ENCODE results near the gene SLMAP. TPM values are rescaled to one million over a fixed set of nuclear protein-coding genes. Genes with fewer than 3 reads are reported as not detected.
"Not testable (repeated sequence)": the region's sequence is repeated elsewhere in the genome, so short reads cannot be mapped to it uniquely, and the experiment has no call there.

The SLMAP gene
- polyA plus RNA-seq, 2 of the 4 experiments (the other 2 are of a cell fraction) = 15.2 to 33.1 TPM

DNA sequence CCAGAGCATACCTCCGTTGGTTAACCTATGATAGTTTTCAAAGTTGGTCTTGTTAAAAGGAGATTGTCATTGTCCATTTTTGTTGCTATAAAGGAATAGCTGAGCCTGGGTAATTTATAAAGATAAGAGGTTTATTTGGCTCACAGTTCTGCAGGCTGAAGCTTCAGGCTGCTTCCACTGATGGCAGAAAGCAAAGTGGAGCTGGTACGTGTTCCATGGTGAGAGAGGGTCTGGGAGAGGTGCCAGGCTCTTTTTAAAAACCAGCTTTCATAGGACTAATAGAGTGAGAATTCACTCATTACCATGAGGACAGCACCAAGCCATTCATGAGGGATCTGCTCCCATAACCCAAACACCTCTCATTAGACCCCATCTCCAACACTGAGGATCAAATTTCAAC lies 107.3 kb downstream of the SLMAP start:
- FAIRE-seq = no peak
- WGBS (ENCODE audit: missing lambda C conversion rate) = 89% methylated on average over 2 of the region's 2 CpGs
- no peak overlapping the region for H3K4me2 ChIP-seq
- no peaks in the 10 kb centered on the region for H3K9me3 ChIP-seq
- no peak for DNase-seq (ENCODE audit: low read depth in 1 of 2, low spot score in 1 of 2)
- ChIA-PET CTCF (no interaction called here), POLR2A (no interaction called here)
- H3K27ac ChIP-seq = no peak overlapping the region
- no peak overlapping the region for H3K4me3 ChIP-seq
- no peak for ATAC-seq
- TF ChIP-seq EHMT2 (IDR thresholded peaks at IDR 0.05; ENCODE audit: low read depth) (no peak), SMC3 (IDR thresholded peaks at IDR 0.05) (no peak), ZC3H11A (IDR thresholded peaks at IDR 0.05) (no peak), RARB (CRISPR knock-in tag; IDR thresholded peaks at IDR 0.05) (no peak), CBX2 (IDR thresholded peaks at IDR 0.05; ENCODE audit: borderline replicate concordance, low read depth) (no peak), NFE2L2 (conservative IDR thresholded peaks at IDR 0.05; ENCODE audit: low read length) (no peak), RNF2 (IDR thresholded peaks at IDR 0.05; ENCODE audit: borderline replicate concordance, low read depth) (no peak), HOXB13 (CRISPR knock-in tag; IDR thresholded peaks at IDR 0.05; ENCODE audit: low read depth) (no peak), NR3C1 (IDR thresholded peaks at IDR 0.05) (no peak), KDM5A (IDR thresholded peaks at IDR 0.05) (no peak), FOSL2 (IDR thresholded peaks at IDR 0.05) (no peak), FOSL2 (CRISPR knock-in tag; IDR thresholded peaks at IDR 0.05) (no peak)
- TF ChIP-seq, protein P1, sequence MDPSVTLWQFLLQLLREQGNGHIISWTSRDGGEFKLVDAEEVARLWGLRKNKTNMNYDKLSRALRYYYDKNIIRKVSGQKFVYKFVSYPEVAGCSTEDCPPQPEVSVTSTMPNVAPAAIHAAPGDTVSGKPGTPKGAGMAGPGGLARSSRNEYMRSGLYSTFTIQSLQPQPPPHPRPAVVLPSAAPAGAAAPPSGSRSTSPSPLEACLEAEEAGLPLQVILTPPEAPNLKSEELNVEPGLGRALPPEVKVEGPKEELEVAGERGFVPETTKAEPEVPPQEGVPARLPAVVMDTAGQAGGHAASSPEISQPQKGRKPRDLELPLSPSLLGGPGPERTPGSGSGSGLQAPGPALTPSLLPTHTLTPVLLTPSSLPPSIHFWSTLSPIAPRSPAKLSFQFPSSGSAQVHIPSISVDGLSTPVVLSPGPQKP (IDR thresholded peaks at IDR 0.05; ENCODE audit: low read depth, low read length) = no peak
- no peaks in the 10 kb centered on the region for H3K4me1 ChIP-seq

DNA sequence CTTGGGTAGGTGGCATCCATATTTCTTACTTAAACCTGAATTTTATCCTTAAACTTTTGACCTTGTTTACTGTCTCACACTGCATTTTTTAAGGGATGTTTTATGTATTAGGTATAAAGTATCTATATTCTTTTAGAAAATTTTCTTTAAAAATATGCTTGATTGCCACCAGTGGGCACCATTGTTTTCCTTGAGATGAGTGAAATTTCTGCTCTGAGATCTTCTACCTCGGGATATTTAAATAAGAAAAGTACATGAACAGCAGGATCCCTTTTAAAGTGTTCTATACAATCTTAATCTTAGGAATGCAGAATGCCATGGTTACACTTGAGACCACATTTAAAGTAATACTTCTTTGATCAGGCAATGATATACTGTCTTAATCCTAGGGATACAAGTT lies 108.7 kb downstream of the SLMAP start:
- ATAC-seq (no peak), FAIRE-seq (no peak)
- H3K27ac ChIP-seq = no peak overlapping the region

DNA sequence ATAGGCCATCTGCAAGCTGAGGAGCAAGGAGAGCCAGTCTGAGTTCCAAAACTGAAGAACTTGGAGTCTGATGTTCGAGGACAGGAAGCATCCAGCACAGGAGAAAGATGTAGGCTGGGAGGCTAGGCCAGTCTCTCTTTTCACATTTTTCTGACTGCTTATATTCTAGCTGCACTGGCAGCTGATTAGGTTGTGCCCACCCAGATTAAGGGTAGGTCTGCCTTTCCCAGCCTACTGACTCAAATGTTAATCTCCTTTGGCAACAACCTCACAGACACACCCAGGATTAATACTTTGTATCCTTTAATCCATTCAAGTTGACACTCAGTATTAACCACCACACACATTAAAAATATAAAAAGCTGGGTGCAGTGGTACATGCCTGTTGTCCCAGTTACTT lies 113.0 kb downstream of the SLMAP start:
- CTCF ChIA-PET = interaction anchor here (1.4 kb wide), 1 partner anchor 13 kb away, joined by 3 read pairs; no protein-coding TSS in a partner anchor
- H3K4me1 ChIP-seq; H3K4me2 ChIP-seq; H3K27ac ChIP-seq; H3K9me3 ChIP-seq; H3K4me3 ChIP-seq; ATAC-seq; POLR2A ChIA-PET; FAIRE-seq; DNase-seq (ENCODE audit: low read depth in 1 of 2, low spot score in 1 of 2): not testable (repeated sequence)
- 86% methylated on average over 1 of the region's 1 CpG for WGBS (ENCODE audit: missing lambda C conversion rate)

More for the DNA sequence above, 108.7 kb downstream of the SLMAP start:
- Histone ChIP-seq H3K9me3 (no peaks in the 10 kb centered on the region), H3K4me2 (no peak overlapping the region), H3K4me1 (no peaks in the 10 kb centered on the region), H3K4me3 (no peak overlapping the region)
- ChIA-PET POLR2A (no interaction called here), CTCF (interaction anchor here (0.6 to 1.5 kb wide), 8 partner anchors 9 to 219 kb away, joined by 3 to 7 read pairs (median 4); no protein-coding TSS in a partner anchor)
- TF ChIP-seq, protein P2, sequence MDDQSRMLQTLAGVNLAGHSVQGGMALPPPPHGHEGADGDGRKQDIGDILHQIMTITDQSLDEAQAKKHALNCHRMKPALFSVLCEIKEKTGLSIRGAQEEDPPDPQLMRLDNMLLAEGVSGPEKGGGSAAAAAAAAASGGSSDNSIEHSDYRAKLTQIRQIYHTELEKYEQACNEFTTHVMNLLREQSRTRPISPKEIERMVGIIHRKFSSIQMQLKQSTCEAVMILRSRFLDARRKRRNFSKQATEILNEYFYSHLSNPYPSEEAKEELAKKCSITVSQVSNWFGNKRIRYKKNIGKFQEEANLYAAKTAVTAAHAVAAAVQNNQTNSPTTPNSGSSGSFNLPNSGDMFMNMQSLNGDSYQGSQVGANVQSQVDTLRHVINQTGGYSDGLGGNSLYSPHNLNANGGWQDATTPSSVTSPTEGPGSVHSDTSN (IDR thresholded peaks at IDR 0.05) = no peak
- TF ChIP-seq ZFP36 (IDR thresholded peaks at IDR 0.05; ENCODE audit: borderline replicate concordance, partially characterized antibody) (no peak), FOSB (CRISPR knock-in tag; IDR thresholded peaks at IDR 0.05) (no peak), JUN (IDR thresholded peaks at IDR 0.05) (no peak), HEYL (CRISPR knock-in tag; IDR thresholded peaks at IDR 0.05) (no peak), TP53 (CRISPR knock-in tag; IDR thresholded peaks at IDR 0.05) (no peak), JUNB (IDR thresholded peaks at IDR 0.05) (no peak), RAD21 (conservative IDR thresholded peaks at IDR 0.05 in 1 of 2, IDR thresholded peaks at IDR 0.05 in 1 of 2) (peak; percentile 54 to 63), POLR2A (IDR thresholded peaks at IDR 0.05; ENCODE audit: low read length) (no peak), SREBF2 (IDR thresholded peaks at IDR 0.05) (no peak), KDM5A (IDR thresholded peaks at IDR 0.05) (no peak), SMC3 (IDR thresholded peaks at IDR 0.05) (peak; percentile 43; the same call in 2 of the 3 replicates)
- TF ChIP-seq, protein P3, sequence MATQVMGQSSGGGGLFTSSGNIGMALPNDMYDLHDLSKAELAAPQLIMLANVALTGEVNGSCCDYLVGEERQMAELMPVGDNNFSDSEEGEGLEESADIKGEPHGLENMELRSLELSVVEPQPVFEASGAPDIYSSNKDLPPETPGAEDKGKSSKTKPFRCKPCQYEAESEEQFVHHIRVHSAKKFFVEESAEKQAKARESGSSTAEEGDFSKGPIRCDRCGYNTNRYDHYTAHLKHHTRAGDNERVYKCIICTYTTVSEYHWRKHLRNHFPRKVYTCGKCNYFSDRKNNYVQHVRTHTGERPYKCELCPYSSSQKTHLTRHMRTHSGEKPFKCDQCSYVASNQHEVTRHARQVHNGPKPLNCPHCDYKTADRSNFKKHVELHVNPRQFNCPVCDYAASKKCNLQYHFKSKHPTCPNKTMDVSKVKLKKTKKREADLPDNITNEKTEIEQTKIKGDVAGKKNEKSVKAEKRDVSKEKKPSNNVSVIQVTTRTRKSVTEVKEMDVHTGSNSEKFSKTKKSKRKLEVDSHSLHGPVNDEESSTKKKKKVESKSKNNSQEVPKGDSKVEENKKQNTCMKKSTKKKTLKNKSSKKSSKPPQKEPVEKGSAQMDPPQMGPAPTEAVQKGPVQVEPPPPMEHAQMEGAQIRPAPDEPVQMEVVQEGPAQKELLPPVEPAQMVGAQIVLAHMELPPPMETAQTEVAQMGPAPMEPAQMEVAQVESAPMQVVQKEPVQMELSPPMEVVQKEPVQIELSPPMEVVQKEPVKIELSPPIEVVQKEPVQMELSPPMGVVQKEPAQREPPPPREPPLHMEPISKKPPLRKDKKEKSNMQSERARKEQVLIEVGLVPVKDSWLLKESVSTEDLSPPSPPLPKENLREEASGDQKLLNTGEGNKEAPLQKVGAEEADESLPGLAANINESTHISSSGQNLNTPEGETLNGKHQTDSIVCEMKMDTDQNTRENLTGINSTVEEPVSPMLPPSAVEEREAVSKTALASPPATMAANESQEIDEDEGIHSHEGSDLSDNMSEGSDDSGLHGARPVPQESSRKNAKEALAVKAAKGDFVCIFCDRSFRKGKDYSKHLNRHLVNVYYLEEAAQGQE (IDR thresholded peaks at IDR 0.05) = no peak
- TF ChIP-seq, protein P4, sequence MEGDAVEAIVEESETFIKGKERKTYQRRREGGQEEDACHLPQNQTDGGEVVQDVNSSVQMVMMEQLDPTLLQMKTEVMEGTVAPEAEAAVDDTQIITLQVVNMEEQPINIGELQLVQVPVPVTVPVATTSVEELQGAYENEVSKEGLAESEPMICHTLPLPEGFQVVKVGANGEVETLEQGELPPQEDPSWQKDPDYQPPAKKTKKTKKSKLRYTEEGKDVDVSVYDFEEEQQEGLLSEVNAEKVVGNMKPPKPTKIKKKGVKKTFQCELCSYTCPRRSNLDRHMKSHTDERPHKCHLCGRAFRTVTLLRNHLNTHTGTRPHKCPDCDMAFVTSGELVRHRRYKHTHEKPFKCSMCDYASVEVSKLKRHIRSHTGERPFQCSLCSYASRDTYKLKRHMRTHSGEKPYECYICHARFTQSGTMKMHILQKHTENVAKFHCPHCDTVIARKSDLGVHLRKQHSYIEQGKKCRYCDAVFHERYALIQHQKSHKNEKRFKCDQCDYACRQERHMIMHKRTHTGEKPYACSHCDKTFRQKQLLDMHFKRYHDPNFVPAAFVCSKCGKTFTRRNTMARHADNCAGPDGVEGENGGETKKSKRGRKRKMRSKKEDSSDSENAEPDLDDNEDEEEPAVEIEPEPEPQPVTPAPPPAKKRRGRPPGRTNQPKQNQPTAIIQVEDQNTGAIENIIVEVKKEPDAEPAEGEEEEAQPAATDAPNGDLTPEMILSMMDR (IDR thresholded peaks at IDR 0.05) = peak; percentile 48
- TF ChIP-seq, protein P5, sequence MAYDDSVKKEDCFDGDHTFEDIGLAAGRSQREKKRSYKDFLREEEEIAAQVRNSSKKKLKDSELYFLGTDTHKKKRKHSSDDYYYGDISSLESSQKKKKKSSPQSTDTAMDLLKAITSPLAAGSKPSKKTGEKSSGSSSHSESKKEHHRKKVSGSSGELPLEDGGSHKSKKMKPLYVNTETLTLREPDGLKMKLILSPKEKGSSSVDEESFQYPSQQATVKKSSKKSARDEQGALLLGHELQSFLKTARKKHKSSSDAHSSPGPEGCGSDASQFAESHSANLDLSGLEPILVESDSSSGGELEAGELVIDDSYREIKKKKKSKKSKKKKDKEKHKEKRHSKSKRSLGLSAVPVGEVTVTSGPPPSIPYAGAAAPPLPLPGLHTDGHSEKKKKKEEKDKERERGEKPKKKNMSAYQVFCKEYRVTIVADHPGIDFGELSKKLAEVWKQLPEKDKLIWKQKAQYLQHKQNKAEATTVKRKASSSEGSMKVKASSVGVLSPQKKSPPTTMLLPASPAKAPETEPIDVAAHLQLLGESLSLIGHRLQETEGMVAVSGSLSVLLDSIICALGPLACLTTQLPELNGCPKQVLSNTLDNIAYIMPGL (CRISPR knock-in tag; IDR thresholded peaks at IDR 0.05; ENCODE audit: borderline replicate concordance) = no peak
- WGBS (ENCODE audit: missing lambda C conversion rate) = 13% methylated on average over 1 of the region's 1 CpG
- DNase-seq (ENCODE audit: low read depth in 1 of 2, low spot score in 1 of 2) = peak; percentile 5 to 17
